ENCODE measurements around the gene PCCA.

DNA sequence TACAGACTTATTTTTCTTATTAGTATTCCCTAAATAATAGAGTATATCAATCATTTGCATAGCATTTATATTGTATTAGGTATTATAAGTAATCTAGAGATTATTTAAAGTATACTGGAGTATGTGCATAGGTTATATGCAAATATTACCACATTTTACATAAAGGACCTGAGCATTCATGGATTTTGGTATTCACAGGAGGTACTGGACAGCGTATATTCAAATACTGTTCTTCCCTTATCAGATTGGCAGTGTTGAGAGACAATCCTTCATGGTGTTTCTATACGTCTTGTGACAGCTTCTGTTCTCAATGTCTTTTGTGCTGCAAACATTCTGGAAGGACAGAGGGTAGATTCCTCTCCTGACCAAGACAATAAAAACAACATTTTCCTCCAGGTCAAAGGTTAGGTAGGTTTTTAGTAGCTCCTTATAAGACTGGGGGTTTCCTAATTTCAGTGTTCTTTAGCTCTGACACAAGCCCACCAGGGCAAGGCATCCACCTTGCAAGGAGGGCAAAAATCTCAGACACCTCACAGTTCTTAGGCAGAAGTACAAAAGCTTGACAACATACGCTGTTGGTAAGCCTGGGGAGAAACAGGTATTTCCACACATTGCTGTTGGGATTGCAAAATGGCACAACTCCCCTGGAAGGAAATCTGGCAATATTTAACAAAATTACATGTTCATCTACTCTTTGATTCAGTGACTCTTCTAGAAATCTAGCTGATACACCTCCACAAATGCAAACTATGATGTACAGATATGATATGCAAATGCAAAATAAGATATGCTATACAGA lies 20.6 kb upstream of the PCCA start:
- TF ChIP-seq, protein P1, sequence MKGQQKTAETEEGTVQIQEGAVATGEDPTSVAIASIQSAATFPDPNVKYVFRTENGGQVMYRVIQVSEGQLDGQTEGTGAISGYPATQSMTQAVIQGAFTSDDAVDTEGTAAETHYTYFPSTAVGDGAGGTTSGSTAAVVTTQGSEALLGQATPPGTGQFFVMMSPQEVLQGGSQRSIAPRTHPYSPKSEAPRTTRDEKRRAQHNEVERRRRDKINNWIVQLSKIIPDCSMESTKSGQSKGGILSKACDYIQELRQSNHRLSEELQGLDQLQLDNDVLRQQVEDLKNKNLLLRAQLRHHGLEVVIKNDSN (CRISPR knock-in tag; IDR thresholded peaks at IDR 0.05) = no peak
- no peak for TF ChIP-seq FOXJ3 (CRISPR knock-in tag; IDR thresholded peaks at IDR 0.05; ENCODE audit: borderline replicate concordance)
- TF ChIP-seq, protein P2, sequence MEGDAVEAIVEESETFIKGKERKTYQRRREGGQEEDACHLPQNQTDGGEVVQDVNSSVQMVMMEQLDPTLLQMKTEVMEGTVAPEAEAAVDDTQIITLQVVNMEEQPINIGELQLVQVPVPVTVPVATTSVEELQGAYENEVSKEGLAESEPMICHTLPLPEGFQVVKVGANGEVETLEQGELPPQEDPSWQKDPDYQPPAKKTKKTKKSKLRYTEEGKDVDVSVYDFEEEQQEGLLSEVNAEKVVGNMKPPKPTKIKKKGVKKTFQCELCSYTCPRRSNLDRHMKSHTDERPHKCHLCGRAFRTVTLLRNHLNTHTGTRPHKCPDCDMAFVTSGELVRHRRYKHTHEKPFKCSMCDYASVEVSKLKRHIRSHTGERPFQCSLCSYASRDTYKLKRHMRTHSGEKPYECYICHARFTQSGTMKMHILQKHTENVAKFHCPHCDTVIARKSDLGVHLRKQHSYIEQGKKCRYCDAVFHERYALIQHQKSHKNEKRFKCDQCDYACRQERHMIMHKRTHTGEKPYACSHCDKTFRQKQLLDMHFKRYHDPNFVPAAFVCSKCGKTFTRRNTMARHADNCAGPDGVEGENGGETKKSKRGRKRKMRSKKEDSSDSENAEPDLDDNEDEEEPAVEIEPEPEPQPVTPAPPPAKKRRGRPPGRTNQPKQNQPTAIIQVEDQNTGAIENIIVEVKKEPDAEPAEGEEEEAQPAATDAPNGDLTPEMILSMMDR (IDR thresholded peaks at IDR 0.05) = no peak
- TF ChIP-seq, protein P3, sequence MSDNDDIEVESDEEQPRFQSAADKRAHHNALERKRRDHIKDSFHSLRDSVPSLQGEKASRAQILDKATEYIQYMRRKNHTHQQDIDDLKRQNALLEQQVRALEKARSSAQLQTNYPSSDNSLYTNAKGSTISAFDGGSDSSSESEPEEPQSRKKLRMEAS (CRISPR knock-in tag; IDR thresholded peaks at IDR 0.05) = no peak
- TF ChIP-seq GRHL2 (CRISPR knock-in tag; IDR thresholded peaks at IDR 0.05; ENCODE audit: insufficient replicate concordance, severe bottlenecking) = no peak
